Activated T-helper 17 cell treated with anti-CD3 and anti-CD28 coated beads, Interleukin-2, amount 50 U/mL, for 72 hours (primary cell): ENCODE data around the gene SNAP25. TPM values are rescaled to one million over a fixed set of nuclear protein-coding genes. Genes with fewer than 3 reads are reported as not detected.

Source experiments
- total RNA-seq, 2 donors: library from RNA; stranded (reverse); gene quantifications; one replicate each; pipeline ENCODE4 v1.2.3, GENCODE V29; 2022

The SNAP25 gene
- total RNA-seq, 2 donors from 2014 or later, result 0.13 to 7.2 TPM

Other genes with a start within 250 kb of the SNAP25 start
- gene ANKEF1, start 183.8 kb upstream of the SNAP25 start, total RNA-seq, result 1 to 10 TPM; 1.2 to 2.4 TPM
- gene MKKS, start 215.4 kb downstream of the SNAP25 start, total RNA-seq, result 1 to 10 TPM; 3.2 to 5.4 TPM
- 1 to 10 TPM; 3.9 to 4.0 TPM for gene SLX4IP, start 216.5 kb downstream of the SNAP25 start, total RNA-seq